Activated CD8-positive, alpha-beta memory T cell treated with anti-CD3 and anti-CD28 coated beads, Interleukin-2, amount 50 U/mL, for 4 hours (primary cell): ENCODE measurements around the gene MBD6.
A peak's percentile ranks its signal among the peaks of the same experiment; 100 is the strongest.

Experiments
- DNase-seq: peaks from one replicate; pipeline ENCODE4 v3.0.0-alpha.2; 2020

Gene MBD6, protein sequence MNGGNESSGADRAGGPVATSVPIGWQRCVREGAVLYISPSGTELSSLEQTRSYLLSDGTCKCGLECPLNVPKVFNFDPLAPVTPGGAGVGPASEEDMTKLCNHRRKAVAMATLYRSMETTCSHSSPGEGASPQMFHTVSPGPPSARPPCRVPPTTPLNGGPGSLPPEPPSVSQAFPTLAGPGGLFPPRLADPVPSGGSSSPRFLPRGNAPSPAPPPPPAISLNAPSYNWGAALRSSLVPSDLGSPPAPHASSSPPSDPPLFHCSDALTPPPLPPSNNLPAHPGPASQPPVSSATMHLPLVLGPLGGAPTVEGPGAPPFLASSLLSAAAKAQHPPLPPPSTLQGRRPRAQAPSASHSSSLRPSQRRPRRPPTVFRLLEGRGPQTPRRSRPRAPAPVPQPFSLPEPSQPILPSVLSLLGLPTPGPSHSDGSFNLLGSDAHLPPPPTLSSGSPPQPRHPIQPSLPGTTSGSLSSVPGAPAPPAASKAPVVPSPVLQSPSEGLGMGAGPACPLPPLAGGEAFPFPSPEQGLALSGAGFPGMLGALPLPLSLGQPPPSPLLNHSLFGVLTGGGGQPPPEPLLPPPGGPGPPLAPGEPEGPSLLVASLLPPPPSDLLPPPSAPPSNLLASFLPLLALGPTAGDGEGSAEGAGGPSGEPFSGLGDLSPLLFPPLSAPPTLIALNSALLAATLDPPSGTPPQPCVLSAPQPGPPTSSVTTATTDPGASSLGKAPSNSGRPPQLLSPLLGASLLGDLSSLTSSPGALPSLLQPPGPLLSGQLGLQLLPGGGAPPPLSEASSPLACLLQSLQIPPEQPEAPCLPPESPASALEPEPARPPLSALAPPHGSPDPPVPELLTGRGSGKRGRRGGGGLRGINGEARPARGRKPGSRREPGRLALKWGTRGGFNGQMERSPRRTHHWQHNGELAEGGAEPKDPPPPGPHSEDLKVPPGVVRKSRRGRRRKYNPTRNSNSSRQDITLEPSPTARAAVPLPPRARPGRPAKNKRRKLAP

DNA sequence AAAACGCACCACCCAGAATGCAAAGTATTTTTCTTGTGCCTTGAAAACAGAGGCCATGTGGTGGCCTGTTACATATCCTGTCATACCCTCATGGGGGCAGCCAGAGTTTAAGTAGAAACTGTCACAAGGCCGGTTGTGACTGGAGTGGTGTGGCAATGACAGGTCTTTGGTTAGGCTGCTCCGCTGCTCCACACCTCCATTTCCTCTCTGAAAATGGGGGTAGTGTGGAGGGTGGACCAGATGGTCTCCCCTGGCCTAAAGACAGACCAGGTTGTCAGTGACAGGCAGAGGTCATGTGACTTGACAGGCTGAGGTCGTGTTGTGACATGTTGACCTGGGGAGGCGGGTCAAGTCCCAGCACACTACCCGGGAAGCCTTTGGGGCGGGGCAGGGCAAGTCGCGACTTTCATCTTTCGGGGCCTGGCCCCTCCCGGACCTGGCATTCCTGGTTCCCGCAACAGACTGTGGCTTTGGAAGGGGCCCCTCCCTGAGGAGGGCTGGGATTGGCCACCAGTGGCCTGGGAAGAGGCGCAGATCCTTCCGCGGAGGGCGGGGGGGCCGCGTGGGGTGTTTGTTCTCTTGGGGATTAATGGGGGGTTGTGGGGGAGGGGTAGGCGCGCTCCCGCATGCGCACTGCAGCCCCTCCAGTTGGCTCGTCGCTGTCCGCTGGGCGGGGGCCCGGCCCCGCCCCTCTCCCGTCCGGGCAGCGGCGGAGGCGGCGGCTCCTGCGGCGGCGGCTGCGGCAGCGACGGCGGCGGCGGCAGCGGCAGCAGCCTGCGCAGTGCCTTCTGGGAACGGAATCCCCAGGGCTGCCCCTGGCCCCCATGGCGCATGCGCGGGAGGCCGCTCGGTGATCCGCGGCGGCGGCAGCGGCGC lies at the start of gene MBD6:
TSS of gene MBD6 (plus strand) at position 814 of the 876 bp plus-strand sequence. CDS start 1,480 bp downstream, outside the sequence.
- DNase-seq = peak; percentile 88

DNA sequence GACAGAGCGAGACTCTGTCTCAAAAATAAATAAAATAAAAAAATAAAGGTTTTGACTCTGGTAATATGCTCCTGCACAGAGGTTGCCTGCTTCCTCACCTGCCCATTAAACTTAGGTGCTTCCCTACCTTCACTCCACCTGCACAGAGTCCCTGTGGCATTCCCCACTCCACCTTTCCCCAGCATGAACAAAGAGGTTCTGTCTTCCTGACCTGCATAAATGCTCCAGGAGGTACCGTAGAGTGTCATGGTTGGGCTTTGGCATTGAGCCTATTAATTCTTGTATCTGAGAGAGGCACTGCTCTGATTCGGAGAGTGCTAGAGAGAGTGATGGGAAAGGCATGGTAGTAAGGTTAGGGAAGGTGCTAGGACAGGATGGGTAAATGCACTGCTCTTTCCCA lies 49.2 kb upstream of the MBD6 start:
- DNase-seq = no peak

DNA sequence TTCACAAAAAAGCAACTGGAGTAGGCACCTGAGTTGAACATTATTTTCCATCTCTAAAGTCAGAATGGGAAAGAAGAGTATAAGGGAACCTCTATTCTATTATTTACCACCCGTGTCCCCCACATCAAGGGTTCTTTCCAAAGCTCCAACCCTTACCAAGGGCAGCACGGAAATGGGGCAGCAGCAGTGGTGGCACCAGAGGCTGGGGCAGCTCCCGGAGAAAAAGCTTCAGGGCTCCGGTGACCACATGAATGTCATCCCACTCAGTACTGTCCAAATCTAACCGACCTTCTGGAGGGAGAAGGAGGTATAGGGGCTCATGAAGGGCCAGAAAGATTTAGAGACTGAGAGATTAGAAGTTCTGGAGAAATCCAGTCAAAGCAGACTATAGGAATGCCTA lies 48.7 kb upstream of the MBD6 start:
- no peak for DNase-seq

DNA sequence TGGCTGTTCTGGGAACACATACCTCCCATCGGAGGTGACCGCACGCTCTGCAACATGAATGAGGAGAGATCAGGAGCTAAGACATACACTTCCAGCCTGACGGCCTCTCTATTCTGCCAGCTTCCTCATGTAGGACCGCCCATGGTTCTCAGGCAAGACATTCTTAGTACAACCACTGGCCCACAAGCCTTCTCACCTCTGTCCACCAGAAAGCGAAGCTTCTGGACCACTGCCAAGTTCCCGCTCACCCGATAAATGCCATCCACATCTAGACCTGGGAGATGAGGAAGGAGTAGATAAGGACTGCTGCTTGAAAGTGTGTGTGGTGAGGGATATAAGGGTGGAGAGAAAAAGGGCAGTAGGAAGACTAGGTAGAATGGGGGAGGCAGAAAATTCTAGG lies 48.2 kb upstream of the MBD6 start:
- no peak for DNase-seq

DNA sequence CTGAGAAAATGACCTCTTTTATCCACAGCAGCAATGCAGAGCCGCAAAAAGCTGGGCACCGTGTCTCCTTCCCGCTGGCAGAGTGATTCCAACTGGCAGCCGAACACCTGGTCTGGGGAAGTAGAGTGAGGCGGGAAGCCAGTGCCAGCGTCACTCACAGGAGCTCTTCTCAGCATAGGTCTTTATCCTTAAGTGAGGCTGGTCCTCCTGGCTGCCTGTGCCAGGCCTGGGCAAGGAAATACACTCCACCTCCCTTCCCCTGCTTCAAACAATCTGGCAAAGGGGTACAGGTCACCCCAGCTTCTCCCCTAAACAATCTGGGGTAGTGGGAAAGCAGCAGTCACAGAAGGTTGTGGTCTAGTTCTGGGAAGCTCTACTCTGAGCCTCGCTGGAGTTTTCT lies 47.8 kb upstream of the MBD6 start:
- DNase-seq = no peak

DNA sequence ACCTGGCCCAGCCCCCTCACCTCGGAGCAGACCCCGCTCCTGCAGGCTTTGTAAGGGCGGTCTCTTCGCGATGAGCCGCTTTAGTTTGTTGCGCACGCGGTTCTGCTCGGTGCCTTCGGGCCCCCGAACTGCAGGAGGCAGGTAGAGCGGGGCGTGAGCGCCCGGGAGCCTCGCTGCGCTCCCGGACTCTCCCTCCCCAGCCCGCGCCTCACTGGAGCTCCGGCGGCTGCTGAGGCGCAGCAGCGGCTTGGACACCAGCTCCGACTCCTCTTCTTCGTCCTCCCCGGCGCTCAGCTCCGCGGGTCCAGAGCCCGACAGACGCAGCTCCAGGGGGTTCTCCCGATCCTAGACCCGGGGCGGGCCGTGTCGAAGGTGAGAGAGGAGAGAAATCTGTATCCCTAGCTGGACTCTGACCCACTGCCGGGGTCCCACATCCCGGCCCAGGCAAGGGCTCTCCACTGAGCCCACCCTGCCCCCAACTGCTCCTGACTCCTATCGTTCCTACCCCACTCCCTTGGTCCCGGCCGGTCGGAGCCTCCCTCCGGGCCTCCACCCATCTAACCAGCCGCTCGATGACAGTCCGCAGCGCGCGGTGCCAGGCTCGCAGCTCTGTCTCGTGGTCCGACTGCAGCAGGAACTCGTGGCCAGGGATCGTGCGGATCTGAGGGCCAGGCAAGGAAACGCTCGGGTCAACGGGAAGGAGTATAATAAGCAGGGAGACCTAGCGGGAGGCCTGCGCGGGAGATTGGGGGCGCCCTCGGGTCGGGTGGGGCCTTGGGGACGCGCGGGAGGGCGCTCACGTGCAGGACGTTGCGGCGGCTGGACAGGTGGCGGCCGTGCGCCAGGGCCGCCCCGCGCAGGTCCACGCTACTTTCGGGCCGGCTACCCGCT lies 47.1 kb upstream of the MBD6 start:
- no peak for DNase-seq

DNA sequence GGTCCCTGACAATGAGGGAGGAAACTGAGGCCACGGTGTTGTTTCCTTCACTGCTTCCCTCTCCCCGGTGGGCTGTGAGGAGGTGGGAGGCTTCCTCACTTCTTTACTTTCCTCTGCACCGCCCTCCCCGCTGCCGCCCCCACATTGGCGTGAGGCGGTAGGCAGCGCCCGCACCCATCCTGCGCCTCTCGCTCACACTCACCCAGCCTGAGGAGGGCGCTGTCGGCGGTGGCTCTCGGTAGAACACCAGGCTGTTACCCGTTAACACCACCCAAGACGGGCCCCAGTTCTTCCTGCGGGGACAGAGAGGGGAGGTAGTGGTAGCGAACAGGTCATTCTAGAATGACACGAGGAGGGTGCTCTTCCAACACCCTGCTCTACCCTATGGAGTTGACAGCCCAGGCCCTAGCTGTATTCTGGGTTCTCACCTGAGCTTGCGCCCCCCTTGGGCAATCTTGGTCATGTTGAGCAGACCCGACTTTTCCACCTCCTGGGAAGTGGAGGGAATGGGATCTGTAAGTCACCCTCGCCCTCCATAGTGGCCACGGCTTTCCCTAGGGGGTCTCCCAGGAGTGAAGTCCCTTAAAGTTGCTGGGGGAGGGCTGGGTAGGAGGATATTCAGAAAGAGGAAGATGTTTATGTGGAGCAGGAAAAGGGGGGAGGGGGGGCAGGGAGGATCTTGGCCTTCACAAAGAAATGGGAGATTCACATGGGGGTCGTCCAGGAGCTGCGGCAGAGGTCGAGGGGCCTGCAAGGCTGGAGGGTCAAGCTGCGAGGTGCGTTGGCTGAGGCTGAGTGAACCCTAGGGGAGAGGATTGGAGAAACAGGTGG lies 46.2 kb upstream of the MBD6 start:
- peak; percentile 76 for DNase-seq

DNA sequence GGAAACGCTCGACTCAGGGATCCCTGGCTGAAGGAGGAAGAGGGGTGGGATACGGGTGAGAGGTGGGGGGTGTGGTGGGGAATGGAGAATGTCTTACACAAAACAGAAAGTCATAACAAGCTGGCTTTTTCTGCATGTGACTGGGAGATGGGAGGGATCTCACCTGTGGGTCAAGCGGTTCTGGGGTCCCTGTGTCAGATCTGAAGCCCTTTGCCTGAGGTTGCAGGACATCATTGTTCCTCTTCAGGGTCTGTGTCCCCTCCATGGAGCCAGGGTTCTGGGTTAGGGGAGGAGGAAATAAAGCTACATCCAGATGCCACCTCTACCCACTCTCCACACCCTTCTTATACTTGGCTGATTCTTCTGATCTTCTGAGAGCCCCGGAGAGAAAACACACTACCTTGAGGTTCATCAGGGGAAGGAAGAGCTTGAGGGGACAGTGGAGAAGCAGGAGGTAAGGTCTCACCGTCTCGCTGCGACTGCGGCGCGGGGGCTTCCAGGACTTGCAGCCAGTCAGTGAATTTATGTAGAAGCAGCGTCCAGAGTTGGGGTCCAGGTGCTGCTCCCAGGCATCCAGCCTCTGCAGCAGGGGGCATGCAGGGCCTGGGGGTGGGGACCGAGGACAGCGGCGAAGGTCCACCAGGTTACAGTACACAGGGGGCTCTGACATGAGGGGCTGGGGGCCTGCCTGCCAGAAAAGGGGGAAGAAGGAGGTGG lies 45.5 kb upstream of the MBD6 start:
- DNase-seq = no peak

DNA sequence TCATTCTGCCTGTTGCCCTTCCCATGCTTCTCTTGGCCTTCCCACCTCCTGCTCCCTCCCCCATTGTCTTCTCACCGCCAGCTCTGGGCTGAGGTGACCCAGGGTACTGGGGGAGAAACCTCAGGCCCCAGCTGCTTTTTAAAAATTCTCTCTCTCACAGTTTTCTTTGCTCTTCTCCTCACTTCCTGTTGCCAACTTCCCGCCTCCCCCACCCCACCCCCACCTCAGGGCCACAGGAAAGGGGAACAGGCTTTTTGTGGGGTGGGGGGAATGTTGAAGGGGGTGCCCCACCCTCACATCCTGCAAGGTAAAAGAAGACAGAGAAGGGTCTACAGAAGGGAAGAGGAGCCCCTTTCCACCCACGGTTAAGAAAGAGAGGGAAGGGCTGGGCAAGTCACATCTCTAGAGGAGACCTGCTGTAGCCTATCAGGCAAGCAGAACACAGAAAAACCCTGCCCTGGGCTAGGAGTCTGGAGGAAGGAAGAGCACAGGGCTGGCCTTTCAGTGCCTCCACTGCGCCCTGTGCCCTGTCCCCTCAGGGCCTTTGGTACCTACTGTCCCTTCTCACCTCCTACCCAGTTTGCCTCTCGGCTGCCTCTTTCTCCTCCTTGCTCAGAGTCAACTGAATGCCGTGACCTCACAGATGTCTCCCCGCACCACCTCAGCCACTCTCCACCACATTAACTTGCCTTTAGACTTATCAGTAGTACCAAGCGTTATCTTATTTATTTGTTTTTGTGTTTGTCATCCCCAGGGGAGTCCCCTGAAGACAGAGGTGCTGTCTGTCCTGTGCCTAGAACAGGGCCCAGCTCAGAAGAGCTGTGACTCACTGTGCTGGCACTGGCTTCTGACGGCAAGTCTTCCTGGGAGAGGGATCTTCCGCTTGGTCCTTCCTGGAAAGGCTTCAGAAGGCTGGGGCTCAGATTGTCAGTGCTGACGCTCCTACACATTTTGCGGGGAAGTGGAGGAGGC lies 44.6 kb upstream of the MBD6 start:
- peak; percentile 54 for DNase-seq

DNA sequence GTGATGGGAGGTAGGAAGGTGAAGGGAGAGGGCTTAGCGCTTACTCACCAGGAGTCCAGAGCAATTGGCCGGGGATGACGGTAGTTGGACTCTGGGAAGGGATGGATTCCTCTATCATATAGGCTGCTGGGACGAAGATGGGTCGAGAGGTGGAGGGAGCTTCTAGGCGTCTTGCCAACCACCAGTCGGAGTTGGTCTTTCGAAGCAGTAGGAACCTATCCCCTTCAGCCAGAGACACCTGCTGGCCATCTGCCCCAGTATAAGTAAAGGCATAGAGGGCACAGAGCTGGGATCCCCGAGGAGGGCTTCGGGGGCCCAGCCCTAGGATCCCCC lies 43.6 kb upstream of the MBD6 start:
- DNase-seq = no peak

DNA sequence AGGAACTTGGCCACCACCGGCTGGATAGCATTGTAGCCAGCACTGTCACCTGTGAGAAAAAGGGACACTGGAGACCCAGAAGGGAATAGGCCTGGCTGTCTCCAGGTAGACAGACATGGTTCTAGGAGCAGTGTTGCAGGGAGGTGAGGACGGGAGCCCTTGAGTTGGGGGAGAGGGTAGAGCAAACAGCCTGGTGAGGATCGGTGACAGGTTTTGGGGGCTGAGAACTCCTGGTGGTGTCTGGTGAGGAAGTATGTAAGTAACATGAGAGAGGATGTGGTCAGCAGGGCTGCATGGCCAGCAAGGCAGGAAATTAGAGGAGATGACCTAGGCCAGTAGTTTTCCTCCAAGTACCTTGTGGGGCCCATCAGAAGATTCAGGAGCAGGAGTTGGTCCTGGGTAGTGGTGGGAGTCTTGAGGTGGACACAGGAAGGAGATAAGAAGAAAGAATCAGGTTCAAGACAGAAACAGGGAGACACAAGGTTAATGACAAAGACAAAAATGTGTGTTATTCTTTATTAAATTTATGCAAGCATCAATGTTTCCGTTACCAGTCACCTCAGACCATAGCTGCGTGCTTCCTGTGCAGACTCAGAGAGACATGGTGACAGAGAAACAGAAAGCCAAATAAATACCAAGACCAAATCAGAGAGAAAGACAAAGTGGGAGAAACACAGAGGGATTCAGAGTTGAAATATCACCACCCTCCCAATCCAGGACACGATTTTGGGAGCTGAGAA lies 43.1 kb upstream of the MBD6 start, which contains the start of gene ARHGAP9:
TSS of gene ARHGAP9 (minus strand) at position 491 of the 740 bp plus-strand sequence. CDS start at position 31, 460 bp downstream.
- peak; percentile 43 for DNase-seq

DNA sequence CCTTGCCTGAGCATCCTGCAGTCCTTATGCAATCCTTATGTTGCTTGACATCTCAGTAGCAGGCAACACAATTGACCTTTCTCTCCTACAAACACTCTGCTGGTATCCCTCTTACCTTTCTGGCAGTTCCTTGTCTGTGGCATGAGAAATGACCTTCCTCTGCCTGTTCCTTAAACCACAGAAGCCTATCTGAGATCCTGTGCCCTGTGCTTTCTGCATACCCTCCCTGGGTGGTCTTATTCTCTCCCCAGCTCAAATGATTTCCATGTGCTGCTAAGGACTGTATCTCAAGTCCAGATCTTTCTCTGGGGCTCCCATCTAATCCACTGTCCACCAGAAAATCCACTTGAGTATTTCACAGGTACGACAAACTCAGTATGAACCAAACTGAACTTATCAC lies 41.0 kb upstream of the MBD6 start:
- DNase-seq = no peak

DNA sequence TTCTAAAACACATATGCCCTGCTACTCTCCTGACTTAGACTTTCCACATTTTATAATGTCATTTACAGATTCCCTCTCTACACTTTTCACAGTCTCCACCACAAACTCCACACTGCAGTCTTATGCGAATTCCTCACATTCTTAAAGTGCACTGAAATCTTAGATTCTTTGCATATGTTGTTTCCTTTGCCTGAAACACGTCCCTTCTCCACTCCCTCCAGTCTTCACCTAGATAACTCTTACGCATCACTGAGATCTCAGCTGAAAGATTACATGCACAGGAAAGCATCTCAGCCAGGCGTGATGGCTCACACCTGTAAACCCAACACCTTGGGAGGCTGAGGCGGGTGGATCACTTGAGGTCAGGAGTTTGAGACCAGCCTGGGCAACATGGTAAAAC lies 39.2 kb upstream of the MBD6 start:
- no peak for DNase-seq

DNA sequence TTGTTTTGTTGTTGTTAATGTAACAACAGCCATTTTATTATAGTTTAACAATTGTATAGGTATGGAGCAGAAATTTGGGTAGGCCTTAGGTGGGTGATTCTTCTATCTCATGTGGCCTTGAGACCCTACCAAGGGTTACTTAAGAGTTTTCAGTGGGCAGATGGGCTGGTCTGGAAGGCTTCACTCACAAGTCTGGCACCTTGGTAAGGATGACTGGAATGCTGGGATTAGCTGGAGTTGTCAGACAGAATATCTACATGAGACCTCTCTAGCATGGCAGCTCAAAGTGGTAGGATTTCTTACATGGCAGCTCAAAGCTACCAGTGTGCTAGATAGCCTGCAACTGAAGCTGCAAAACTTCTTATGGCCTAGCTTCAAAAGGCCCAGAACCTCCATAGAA lies 36.9 kb upstream of the MBD6 start:
- DNase-seq = no peak

DNA sequence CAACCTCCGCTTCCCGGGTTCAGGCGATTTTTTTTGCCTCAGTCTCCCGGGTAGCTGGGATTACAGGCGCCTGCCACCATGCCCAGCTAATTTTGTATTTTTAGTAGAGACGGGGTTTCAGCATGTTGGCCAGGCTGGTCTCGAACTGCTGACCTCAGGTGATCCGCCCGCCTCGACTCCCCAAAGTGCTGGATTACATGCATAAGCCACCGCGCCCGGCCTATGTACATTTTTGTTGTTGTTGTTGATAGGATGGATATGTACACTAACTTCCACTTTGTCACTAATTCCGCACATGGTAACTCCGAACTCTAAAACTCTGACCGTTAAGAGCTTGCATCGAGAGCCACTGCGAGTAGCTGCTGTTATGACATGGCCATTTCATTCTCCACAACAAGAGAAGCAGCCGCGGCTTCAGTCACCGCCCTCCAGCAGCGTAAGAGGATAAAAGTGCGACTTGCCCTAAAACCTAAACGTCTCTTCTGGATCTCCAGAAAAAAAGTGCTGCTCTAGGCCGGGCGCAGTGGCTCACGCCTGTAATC lies 35.5 kb upstream of the MBD6 start:
- no peak for DNase-seq

DNA sequence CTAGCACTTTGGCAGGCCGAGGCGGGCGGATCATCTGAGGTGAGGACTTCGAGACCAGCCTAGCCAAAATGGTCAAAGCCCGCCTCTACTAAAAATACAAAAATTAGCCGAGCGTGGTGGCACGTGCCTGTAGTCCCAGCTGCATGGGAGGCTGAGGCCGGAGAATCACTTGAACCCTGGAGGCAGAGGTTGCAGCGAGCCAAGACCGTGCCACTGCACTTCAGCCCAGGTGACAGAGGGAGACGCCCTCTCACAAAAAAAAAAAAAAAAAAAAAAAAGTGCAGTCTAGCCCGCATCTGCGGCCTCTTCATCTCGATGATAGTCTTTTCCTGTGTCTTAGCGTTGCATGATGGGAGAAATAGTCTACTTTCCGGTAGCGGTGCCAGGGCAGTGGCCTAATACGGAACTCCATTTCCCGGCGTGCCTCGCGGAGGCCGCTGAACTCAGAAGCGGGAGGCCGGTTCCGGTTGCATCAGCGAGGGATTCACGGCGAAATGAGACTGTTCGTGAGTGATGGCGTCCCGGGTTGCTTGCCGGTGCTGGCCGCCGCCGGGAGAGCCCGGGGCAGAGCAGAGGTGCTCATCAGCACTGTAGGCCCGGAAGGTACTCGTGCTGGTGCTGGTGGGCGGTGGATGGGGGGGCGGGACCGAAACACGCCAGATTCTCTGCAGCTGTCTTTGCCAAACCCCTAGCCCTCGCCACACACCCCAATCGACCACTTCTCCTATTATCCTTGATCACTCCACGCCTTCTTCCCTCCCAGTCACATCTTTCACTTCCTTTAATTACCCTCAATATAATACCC lies 34.8 kb upstream of the MBD6 start, which contains the start of gene MARS1:
TSS of gene MARS1 (plus strand) at position 472 of the 805 bp plus-strand sequence. CDS start at position 495, 23 bp downstream.
- peak; percentile 89 for DNase-seq
